ENCODE measurements around the gene PACC1.

The PACC1 gene

GRCh38 chr1:212414328-212415106, at the start of gene PACC1:
PACC1 (minus strand) TSS chr1:212414886; CDS start chr1:212414757, 129 bp downstream.
- peak; percentile 80 for DNase-seq

GRCh38 chr1:212463565-212464285, 49.0 kb upstream of the PACC1 start:
- no peak for DNase-seq

DNA sequence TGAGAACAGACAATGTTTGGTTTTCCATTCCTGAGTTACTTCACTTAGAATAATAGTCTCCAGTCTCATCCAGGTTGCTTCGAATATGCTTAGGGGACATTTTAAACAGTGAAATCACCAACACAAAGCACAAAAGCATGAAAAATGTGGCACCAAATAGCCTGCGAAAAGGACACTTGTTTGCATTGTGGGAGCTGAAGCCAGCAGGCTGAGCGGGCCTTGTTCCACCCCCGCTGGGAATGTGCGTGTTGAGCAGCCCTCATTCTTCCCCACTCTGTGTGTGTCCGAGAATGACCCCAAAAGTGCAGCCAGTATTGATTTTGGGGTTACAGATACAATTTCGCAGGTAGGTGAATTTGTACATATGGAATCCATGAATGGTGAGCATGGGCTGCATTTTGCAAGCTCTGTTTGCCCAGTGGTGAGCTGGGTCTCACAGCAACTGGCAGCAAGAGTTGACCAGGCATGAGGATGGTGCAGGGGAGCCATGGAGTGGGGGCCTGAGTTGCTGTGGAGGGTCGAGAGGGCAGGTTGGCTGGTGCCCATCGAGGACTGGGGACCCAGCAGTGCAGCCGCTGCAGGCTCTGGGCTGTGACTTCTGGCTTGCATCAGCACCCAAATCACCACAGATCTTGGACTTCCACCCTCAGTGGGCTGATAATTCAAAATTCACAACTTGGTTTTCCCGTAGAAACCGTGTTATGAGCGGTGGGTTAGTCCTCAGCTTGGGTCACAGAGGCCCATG, 47.4 kb upstream of the PACC1 start:
- DNase-seq: no peak

DNA sequence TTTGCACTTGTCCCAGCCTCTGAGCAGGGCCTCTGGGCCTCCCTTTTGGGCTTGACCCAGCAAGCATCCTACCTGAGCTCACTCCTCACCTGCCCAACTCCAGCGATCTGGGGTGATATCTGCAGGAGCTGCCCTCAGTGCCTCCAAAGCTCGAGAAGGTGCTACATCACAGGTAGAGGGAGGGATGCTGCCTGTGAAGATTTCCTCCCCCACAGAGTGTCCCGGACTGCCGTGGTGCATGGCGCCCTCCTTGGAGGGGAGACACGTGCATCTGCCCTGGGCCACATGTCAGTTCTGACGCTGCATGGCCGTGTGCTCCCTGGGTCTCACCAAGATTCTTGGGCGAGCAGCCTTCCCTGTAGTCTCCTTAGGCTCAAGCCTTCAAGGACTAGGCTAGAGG, 45.7 kb upstream of the PACC1 start:
- DNase-seq: no peak

- no peak for DNase-seq
Observed at GRCh38 chr1:212459656-212460055, 45.0 kb upstream of the PACC1 start.

GRCh38 chr1:212458817-212459216, 44.1 kb upstream of the PACC1 start:
- DNase-seq: no peak

GRCh38 chr1:212457740-212458338, 43.2 kb upstream of the PACC1 start:
- peak; percentile 6 for DNase-seq

DNA sequence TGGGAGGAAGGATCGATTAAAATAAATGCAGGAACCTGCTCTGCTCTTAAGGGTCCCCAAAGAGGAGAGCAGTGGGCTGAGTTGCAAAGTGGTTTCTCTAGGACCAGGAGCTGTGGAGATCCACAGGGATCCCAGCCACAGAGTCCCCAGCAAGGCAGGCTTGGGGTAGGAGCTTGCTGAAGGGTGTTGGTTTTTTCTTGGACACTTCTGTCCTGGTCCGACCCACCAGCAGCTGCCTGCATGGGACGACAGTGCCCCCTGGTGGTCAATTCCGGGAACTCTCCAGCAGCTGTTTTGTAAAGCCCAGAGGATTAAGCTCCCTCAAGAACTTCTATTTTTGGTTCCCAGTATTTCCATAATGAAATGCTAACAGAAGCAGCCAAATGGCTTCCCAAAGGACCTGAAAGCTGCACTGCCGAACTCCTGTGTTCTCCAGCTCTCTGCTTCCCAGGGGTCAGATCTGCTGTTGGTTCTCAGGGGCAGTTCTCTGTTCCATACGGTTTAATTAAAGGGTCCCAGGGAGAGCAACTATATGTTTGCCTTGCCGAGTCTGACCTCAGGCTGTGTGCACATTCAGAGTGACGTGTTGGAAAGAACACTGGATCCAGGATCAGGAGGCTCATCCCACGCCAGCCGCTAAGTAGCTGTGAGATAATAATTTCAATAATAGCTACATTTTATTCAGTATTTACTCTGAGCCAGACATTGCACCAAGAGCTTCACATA, 41.3 kb upstream of the PACC1 start:
- DNase-seq: peak; percentile 66

DNA sequence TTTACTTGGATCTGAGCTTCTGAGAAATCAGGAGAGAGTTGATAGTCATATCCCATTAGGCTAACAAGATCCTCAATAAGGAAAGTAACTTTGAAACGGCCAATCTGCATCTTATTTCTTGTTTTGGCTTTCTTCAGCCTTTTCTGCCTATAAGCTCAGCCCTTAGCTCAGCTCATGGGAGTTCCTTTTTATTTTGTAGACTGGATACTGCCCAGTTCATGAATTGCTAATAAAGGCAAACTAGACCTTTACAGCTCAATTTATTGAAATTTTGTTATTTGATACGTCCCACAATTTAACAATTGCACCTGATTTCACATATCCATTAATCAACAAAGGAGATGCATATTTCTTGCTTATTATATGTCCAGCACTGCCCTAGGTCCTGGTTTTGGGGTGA, 40.7 kb upstream of the PACC1 start:
- no peak for DNase-seq

- no peak for DNase-seq
Observed at GRCh38 chr1:212454741-212455140, 40.1 kb upstream of the PACC1 start.

DNA sequence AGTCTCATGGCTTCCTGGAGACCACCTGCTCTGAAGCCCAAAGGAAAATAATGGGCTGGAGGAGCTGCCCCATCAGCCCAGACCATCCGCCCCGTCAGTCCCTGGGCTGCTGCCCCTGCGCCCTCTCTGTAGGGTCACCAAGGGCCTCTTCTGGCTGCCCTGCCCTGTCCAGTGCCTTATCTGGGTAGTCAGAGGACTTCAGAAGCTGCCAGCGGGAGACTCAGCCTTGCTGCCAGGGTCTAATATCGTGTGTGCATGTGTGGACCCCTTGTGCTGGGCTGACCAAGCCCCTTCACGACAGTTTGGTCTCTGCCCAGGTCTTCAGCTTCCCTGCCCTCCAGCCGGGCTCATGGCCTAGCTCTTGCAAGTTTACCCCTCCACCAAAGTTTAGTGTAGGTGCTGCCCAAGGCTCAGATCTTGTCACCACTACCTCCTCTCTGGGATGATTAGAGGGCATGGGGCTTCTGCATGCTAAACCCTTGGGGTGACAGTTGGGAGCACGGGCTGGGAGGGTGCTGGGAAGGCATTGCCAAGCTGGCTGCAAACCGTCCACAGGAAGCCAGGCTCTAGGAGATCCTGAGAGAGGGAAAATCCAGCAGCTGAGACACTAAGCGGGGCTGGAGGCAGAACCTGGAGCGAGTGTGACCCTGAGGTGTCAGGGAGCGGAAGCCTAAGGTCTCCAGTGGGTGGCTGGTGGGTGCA, 38.6 kb upstream of the PACC1 start:
- no peak for DNase-seq

DNA sequence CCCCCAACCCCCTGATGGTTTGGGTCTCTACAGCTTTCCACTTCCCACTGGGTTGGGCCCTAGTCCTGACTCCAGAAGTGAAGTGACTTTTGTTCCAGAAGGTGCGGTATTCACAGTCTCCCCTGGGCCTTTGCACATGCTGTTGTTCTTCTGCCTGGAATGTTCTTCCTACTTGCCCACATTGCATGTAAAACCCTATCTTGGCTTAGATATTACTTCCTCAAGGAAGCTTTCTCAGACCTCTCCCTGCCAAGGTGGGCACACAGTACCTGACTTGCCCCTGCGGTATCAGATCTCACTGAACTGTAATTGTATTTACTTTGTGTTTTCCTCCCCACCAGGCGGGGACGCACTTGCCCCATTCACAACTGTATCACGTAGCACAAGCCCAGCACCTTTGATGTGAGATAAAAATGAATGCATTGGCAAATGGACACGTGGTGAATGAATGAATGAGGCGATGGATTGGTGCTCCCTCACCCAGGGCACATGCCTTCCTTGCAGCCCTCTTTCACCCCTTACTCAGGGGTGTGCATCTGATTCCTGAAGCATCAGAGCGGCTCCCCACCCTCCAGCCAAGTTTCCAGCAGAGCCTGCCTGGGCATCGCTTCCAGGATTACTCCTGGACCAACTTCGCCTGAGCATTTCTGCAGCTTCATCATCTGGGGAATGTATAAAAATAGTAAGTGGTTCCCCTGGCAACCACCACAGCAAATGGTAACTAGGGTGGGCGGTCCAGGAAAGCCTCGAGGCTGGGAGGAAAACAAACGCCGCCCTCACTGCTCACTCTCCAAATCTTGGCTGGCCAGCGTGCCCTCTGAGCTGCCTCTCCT, 37.9 kb upstream of the PACC1 start:
- no peak for DNase-seq

DNA sequence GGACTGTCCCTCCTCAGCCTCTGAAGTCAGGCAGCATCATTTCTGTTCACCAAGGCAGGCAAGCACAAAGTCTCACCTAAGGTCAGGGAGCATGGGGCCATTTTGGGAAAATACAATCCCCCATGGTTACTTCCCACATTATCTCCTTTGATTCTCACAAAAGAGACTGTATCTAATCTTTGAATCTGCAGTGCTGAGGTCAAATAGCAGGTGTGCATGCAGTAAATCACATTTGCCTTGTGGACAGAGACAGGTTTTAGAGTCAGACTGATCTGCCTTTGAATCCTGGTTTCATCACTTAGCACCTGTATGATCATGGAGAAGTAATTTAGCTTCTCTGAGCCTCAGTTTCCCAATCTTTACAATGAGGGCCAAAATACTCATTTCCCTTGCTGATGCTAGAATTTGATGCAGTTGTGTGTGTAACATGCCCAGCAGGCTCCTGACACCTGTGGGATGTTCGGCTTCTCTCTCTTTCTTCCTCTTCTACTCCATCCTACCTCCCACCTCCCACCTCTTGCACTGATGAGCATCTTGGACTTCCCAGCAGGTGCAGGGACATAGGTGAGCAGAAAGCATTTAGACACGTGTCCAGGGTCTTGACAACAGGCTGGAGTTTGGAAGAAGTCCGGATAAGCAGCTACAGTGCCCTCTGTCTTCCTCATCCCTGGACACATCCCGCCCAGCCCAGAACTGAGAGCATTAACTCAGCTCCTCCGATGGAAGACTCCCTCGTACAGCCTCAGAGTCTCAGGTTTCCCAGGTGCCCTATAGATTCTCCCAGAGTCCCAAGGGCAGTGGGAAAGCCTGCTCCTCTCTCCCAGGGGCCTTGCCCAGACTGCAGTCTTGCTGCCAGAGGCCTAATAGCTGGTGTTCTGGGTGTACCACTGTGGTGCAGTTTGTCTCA, 37.0 kb upstream of the PACC1 start:
- DNase-seq: no peak

DNA sequence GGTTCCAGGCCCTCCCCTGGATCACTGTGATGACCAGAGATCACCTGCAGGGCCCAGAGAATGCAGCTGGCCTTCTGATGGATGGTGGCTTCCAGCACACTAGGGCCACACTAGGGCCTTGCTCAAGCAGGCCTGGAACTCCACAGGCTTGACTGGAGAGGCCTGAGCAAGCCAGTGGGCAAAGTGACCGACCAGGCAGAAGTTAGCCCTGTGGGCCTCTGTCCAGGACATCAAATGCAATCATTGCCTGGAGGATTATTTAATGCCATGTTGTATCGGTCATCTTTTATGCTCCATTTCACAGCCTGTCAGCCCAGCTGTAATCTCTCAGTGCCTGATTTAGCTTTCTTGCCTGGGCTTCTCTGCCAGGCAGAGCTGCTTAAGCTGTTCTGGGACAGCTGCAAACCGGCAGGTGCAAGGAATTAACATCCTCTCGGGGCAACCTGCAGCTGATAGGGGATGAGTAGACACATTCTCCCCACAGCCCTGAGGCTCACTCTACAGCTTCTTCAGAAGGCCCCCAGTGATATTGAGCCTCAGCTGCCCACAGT, 35.7 kb upstream of the PACC1 start:
- DNase-seq: no peak

DNA sequence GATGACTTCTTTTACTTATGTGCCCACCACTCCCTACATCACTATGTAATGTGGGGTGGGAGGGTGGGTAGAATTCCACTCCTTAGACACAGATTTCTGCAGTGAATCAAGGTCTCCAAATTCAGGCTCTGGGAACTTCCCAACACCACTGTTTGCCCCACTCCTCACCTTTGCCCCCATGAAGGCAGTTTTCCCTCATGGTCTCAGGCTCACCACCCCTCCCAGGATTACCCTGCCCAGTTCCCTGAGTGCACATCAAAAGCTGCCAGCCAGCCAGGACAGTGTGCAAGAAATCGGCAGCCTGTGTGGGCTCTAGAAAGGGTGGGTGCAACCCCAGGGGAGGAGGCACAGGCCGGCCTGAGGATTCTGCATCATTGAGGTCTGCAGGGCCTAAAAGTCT, 32.8 kb upstream of the PACC1 start:
- no peak for DNase-seq

- no peak for DNase-seq
Observed at GRCh38 chr1:212446333-212446732, 31.6 kb upstream of the PACC1 start.

- DNase-seq: no peak
Observed at GRCh38 chr1:212442408-212442807, 27.7 kb upstream of the PACC1 start.

GRCh38 chr1:212440419-212440818, 25.7 kb upstream of the PACC1 start:
- no peak for DNase-seq

GRCh38 chr1:212438831-212439237, 24.1 kb upstream of the PACC1 start:
- no peak for DNase-seq
